ENCODE data around the gene NFIA. TPM values are rescaled to one million over a fixed set of nuclear protein-coding genes. Genes with fewer than 3 reads are reported as not detected.

The NFIA gene
- total RNA-seq, 1 donor from 2014 or later: 12.4 TPM

DNA sequence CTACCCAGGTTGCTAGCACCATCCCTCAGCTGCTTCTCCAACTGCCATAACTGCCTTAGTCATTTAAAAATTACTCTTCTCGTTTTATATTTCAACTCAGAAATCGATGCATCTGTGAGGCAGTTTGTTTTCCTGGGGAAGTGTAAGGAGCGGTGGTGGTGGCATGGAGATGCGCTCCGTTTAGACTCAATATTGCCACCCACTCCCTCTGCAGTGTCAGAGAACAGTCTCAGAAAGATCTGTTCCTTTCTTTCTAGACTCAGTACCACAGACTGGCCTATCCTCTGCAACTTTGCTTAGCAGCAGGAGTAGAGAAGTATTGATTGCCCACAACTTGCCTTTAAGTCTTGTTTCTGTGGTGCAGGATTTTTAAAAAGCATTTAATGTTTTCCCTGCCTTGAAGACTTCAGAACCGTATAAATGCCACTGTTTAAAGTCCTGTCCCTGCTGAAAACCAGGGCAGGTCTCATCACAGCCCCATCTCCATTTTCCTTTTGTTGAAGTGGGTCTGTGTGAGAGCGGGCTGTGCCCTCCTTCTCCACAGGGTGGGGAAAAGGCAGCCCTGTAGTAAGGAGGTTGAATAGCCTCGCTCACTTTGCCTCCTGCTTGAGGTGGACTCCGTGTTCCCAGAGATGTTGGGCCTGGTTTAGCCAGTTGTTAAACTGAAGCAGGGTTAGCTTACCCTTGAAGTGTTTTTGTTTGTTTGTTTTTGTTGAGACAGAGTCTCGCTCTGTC lies 105.2 kb downstream of the NFIA start:
- DNase-seq: no peak

DNA sequence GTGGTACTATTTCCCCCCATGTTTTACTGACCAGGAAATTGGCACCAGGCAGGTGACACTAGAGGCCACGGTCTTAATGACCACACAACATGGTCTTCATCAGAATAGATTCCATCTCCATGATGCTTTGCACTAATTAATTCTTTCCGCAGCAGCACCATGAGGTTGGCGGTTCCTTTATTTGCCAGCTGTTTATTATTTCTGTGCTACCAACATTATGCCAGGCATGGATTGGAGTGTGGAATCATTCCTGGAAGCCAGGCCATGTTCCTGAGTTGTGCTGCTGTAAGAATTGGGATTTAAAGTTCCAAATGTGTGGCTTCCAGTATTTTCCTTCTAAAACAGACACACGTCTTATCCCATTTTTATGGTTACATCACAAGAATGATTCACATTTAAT lies 107.8 kb downstream of the NFIA start:
- DNase-seq: no peak

DNA sequence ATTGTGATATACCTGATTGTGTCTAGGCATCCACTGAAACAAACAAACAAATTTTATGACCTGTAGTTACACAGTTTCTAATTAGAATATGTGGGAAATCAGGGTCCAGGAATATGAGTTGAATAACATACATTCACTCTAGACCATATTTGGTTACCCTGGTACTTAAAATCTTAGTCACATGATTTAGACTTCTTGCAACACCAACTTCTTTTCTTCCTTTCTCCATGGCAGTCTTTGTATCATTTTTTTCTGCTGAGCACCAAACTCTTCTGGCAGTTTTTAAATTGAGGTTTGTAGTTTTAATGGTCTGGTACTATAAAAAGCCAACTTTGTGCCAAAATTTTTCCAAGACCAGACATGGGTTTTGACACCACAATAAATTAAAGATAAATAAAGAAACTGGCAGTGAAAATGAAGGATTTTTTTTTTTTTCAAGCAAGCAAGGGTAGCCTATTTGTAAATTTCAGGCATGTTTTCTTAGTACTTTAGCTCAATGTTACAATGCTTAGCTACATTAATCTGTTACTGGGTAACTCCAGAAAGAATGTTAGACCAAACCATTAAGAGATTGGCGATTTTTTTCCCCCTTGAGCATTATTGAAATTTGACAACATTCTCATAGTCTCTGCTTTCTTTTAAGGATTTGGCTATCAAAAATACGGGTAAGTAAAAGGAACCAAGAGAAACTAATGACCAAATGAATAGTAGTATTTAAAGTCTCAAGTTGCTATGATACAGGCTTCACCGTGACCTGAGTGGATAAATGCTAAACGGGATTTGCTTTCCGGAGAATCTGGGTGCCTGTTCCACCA lies 108.5 kb downstream of the NFIA start:
- no peak for DNase-seq

DNA sequence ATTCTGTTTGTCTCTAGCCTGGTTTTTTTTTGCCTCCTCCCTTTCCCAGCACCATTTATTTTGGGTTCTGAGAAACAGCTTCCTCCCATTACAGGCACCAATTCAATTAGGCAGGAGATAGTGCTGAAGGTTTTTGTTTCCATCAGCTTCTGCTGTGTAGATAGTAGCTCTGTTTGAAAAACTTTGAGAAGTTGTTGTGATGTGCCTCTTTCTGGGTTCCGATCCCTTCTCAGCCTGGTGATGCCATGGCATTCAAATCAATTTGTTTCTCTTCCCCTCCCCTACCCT lies 109.0 kb downstream of the NFIA start:
- no peak for DNase-seq

DNA sequence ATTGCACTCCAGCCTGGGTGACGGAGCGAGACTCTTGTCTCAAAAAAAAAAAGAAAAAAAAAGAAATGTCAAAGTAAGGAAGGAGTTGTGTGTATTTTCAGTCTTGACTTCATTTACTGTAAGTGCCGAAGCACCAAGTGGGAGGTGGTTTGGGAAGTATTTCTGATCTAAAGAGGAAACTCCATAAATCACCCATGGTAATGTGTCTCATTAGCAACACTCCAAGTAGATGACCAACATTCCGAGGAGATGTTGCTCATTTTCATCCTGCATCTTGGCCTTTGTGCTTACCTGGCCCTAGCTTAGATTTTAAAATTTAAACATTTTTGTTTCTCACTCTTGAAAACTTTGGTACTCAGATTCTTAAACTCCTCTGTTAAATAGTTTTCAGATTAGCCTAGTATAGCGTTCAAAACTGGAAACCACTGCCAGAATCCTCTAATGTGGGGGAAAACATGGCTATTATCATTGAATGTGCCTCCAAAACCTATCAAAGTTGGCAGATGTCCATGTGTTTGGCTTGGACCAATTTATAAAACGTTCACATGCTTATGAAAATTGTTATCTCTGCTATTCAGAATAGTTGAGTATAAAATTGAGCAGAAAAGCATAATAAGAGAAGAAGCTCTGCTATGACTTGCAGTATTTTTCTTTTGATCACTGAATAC lies 110.4 kb downstream of the NFIA start:
- no peak for DNase-seq

DNA sequence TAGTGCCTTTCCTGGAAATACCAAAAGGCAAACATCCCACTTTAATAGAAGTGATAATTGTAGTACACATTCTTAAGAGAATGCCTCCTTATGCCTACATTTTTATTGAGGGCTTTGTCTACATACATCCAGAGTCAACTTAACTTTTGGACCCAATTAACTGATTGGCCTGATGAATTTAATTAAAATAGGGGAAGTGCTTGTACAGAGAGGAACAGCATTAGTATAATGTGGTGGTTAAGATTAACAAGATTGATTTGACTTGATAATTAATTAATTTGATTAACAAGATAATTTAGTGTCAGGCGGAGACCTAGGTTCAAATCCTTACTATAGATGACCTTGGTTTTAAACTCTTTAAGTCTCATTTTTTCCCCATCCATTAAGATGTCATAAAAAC lies 111.4 kb downstream of the NFIA start:
- no peak for DNase-seq

DNA sequence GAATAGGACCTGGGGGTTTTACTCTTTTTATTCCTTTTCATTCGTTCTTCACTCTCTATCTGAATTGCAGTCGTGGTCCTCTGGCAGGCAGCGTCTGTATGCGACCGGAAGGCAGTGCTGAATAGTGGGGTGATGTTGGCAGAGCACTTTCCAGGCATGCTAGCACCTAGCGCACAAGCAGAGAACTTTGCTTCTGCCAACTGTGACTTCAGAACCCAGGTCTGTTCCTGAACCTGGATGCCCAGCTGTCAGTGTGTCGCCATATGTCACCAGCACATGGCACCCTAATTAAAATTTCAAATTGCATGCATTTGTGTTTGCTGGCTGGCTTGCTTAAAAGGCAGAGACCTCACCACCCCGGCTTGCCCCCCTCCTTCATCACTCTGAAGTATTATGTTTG lies 116.2 kb downstream of the NFIA start:
- no peak for DNase-seq

DNA sequence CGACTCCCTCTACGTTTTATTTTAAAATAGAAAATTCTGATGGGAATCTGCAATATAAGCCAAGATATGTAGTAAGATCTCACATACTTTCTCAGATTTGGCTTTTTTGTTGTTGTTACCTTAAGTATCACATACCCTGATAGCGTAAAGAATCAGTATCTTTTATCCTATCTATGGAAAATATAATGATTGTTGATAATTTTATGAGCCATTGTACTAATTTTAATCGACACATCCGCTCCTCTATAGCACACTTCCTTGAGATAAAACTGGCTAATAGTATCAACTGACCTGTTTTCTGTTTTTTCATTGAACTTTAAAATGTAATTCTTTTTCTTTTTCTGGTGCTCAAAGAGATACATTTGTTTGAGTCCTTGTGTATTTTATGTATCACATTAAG lies 118.7 kb downstream of the NFIA start:
- peak; percentile 21 for DNase-seq

DNA sequence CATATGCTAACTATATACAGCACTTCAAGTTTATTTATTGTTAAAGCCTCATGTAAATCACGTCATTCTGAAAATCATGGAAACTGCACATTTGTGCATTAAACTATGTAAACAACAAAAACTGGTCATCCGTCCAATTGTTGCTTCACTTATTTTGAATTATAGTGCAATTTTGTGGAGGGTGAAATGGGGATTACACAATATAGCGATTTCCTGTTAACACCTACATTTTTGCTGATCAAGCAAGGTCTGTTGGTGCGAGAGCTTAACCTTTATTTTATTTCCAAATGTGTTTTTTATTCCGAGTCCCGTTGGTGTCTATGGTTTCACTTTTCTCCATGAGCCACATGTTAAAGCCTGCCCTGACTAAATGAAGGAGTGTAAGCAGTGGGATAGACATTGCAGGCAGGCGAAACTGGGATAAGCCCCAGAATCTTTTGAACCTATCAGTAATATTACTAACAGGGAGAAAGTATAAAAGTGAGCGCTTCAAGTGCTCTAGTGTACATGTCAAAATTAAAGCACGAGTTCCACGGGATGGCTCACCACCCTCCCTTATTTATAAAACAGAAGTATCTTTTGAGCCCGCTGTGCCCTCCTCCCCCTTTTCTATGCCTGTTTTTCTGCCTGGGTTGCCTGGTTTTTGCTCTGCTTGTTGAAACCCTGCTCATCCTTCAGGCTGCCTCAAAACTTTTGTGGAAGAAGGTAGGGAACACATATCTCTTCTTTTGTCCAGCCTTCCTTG lies 120.7 kb downstream of the NFIA start:
- DNase-seq: no peak

DNA sequence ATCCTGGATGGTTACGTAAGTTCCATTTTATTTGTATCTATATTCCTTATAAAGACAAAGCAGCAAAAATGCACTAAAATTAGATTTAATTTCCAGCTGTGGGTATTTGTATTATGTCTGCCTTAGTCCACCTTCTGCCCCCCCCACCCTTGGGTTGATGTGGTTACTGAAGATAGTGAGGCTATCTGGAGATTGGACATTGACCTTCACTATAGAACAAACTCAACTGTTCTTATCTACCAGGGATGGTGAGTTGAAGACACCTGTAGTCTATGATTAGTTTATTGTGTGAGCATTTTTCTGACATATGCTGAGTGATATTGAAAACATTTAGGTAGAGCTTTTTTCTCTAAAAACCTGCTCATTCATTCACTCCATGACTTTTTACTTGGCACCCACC lies 122.2 kb downstream of the NFIA start:
- DNase-seq: no peak

DNA sequence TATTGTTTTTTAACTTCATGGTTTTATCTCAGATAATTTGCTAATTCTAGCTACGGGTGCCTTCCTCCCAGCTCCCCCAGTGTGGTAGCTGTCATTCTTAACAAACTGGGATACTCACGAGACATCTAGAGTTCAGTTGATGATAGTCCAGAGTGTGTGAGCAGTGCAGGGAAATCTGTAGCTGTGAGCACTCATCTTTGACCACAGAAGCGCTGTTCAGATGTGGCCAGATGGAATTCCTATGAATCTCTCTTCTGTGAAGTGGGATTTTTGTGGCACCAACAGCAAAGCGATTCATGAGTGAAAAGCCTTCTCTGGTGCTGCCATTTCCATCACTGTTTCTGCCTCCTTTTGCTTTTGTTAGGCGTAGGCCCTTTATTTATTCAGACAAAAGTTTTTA lies 125.1 kb downstream of the NFIA start:
- no peak for DNase-seq

DNA sequence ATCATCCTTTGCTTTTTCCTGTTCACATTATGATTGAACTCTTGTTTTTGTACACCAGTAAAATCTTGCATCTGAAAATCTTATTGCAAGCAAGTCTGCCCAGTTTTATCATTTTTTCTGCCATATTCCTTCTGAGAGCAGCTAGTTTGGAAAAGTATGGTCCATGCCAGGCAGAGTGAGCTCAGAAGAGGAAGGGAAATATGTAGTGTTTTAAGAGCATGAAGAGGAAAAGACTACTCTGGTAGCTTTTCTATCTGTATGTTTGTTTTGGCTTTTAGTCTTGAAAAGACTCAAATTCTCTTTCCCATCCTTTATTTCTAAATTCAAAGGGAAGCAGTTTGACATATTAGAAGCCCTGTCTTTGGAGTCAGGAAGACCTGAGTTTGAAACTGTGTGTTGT lies 125.8 kb downstream of the NFIA start:
- DNase-seq: no peak

DNA sequence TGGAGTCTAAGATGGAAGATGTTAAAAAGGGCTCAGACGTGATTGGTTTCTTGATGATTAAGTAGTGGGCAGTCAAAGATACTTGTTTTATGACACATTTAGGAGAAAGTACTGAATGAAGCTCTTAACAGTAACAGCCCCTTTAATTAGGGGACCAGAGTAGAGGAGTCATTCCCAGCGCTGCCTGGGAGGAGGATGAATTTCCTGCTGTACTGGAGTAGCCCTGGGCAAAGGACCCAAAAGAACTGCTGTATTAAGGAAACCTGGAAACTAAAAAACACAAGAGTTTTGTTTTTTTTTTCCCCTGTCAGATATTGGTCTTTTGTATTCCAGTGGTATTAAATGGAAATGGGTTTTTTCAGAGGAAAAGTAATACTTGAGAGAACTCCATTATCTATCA lies 126.5 kb downstream of the NFIA start:
- DNase-seq: no peak

DNA sequence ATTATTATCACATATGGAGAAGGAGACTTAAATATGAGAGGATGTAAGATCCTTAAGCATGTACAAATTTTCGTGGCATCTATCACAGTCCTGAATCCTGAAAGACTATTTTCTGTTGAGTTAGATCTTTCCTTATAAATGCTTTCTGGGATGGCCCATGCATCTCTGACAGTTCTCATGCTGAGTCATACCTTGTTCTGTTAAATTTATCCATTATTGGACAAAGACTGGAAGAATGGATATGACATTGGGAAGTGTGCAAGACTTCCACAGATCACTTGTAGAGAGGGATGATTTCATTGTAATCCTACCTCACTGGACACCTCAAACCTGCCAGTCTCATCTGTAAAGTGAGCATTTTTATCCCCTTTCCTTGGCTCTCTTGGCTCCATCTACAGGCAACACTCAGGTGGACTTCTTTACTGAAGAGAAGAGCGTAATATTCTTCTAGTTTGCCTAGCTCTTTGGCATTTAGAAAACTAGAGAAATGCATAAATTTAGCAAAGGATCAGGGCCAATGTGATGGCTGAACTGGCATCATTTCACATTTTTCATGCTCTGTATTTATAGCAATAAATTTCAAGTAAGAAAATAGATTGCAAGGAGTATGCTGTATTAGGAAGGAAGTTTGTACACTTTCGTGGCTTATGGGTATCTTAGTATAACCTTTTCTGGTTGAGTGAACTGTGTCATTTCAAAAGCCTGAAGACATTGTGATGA lies 128.2 kb downstream of the NFIA start:
- DNase-seq: no peak

DNA sequence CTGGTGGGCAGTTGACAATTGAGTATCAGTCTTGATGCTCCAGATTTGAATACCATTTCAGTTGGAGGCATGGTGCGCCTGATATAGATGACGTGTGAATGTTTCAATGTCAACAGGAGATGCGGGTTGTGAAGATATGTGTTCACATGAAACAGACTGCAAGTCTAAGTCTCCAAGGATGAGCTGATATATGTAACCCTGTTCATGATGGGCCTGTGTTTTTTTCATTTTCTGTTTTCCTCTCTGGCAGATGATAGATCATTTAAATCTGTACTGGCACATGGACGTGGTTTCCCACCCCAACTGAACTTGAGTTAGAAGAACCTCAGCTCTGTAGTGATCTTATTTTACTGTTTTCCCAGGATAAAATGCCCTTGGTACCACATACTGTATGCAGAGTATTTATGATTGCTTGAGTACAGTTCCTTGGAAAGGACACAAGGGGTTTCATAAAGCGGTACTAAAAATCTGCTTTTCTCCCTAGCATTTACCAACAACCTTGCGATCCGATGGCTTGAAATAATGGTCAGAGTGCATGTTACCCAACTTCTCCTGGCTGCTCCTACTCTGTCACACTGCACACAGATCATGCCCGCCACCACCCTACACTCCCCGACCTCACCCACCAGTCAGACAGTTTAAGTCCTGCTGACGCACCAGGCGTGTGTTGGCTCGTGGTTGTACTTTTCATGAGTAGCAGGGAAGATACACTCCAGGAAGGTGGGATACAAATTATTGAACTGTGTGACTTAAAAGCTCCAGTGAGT lies 131.1 kb downstream of the NFIA start:
- no peak for DNase-seq

DNA sequence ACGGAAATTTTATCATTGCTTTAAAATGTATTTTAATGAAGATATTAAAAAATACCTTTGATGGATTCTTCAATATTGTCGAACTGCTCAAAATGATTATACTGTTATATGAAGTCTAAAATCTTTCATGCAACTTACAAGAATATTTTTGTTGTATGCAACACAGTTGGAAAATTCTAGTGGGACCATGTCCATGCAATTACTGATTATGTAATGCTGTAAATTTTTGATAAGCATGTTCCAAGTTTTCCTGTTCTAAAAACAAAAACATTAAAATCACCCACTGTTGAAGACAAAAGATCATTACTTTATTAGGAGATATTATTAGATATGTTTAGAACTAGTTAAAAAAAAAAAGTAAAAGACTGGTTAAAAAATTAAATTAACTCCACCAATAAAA lies 132.8 kb downstream of the NFIA start:
- DNase-seq: no peak

DNA sequence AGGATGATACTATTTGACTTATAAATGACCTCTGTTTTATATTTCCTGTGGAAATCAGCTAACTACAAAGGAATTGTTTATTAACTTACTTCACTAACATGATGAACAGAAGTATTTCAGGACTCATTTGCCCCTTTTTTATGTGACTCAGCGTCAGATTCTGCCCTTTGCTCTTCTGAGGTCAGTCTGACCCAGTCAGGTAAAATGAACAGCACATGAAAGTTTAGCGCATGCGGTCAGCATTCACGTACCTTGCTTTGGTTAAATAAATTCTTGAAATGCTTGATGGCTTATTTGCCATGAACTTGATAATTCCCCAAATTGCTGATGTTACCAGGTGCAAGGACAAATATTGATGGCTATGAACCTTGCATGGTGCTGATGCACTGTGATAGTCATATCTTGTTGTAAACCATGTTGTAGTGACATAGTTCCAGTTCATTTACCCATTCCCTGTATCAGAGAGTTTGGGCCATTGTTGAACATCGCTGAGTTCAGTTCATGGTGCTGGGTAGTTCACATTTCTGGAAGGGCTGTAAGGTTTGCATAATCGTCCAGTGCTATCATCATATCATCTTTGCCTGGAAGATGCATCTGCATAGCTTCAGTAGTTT lies 133.4 kb downstream of the NFIA start:
- DNase-seq: no peak

DNA sequence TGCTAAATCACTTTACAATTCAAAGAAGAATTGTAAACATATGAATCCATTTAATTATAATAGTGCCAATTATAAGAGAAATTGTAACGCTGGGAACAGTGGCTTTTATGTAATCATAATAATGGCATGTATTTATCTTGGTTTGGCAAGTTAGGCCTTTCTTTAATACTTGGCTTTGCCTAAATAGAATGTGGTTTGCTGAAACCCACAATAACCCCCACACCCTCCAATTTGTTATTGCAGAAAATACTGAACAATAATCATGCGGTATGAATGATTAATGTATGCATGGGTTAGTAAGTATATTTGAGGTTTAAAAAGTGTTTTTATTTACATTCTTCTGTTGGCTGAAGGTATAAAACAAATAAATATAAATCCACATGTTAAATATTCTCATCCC lies 138.2 kb downstream of the NFIA start:
- no peak for DNase-seq

DNA sequence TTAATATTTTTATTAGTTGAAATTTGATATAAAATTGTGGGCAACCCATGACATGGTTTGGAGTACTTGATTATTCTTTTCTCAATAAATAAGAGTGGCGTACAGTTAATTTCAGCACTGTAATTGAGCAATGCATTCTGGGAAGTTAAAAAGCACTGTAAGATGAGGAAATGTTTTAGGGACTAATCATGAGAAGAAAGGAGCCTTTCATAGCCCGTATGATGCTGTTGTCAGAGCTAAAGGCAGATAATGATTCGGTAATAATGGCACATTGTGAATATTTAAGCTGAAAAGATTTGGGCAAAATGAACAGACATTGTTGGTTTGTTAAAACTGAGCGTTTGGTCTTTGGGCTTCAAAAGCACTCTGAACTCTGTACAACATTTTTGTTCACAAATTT lies 139.3 kb downstream of the NFIA start:
- DNase-seq: no peak

DNA sequence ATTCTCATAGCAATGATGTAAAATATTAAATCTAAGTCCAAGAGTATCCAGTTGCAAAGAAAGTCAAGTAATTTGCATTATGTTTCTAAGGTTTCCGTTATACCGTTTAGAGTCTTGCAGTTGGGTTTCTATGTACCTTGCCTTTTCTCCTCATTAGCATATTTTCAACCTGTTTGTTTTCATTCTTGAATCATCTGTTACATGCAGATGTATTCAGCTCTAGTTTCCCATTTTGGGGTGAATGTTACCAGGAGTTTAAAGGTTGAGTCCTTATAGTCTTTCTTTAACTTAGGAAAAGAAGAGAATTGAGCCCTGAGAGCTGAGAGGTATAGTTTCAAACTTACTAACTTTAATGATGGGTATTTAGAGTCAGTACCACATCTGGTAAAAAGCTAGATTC lies 139.9 kb downstream of the NFIA start:
- no peak for DNase-seq

DNA sequence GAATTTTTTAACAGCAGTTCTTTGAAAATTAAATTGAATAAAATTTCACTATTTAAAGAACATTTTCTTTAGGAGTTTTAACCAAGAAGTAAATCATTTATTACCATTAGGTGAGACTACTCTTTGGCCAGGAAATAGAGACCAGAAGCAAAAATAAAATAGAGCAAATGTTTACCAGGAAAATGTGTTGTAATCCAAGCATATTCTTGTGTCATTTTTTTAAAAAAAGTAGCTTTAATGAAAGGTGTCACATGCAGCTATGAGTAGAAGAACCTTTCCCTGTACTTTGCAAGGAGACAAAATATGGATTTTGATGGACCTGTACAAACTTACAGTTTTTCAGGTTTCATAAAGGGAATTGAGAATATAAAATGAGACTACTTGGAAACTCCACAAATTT lies 140.8 kb downstream of the NFIA start:
- DNase-seq: no peak
